AG08395 (cell line): ENCODE measurements around the gene RASA3.
"Not testable (repeated sequence)": the region's sequence is repeated elsewhere in the genome, so short reads cannot be mapped to it uniquely, and the experiment has no call there.

Experiments used
- DNase-seq: peaks from one replicate; pipeline ENCODE4 v3.0.0; 2012; ENCODE audit warnings: mixed read lengths, low spot score

Gene RASA3

DNA sequence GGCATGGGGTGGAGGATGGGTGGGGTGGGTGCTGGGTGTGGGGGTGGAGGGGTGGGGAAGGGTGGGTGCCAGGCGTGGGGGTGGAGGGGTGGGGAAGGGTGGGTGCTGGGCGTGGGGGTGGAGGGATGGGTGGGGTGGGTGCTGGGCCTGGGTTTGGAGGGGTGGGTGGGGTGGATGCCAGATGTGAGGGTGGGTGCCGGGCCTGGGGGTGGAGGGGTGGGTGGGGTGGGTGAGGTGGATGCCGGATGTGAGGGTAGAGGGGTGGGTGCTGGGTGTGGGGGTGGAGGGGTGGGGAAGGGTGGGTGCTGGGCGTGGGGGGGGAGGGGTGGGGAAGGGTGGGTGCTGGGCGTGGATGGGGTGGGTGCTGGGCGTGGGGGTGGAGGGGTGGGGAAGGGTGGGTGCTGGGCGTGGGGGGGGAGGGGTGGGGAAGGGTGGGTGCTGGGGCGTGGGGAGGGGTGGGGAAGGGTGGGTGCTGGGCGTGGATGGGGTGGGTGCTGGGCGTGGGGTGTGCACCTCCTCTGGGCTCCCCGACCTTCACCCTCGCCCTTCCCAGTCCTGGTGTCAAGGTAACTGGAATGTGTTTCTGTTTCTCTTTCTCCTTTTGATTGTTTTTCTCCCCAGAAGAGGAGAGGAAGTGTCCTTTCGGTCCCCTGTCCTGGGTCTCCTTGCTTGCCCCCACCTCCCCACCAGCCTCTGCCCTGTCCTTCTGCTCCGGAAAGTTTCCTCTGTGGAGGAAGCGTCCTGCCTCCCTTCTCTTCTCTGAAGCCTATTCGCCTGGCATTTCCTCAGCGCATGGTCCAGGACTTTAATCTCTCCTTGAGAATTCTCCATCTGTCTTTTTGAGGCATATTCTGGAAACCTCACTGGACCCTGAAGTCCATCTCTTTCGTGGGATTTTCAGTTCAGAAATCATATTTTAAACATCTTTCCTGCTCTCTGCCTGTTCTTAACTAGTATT, 23.8 kb upstream of the RASA3 start:
- no peak for DNase-seq

GRCh38 chr13:114155320-114155719, 22.9 kb upstream of the RASA3 start:
- no peak for DNase-seq

DNA sequence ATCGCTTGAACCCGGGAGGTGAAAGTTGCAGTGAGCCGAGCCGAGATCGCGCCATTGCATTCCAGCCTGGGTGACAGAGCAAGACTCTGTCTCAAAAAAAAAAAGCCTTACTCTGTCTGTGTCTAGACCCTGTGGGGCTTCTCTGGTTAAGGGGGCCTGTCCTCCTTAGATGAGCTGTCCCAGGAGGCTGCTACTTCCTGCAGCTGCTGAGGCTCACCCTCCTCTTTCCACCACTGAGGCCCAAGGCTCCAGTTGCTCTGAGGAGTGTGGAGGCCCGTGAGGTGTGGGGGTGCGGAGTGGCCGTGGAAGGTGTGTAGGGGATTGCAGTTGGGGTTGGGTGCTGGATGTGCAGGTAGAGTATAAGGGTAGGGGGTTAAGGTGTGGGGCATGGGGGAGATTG, 22.1 kb upstream of the RASA3 start:
- no peak for DNase-seq

DNA sequence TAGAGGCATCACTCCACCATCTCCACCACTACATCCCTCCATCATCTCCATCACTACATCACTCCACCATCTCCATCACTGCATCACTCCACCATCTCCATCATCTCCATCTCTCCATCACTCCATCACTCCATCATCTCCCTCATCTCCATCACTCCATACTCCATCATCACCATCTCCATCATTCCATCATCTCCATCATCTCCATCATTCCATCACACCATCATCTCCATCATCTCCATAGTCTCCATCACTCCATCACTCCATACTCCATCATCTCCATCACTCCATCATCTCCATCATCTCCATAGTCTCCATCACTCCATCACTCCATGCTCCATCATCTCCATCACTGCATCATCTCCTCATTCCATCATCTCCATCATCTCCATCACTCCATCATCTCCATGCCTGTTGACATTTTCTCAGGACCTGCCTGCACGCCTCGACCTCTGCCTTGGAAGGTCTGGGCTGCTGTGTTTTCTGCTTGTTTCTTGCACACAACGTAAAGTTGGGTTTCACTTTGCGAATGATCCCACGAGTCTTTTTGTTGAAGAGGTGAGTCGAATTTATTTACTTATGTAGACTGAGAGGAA, 21.2 kb upstream of the RASA3 start:
- DNase-seq, result no peak

DNA sequence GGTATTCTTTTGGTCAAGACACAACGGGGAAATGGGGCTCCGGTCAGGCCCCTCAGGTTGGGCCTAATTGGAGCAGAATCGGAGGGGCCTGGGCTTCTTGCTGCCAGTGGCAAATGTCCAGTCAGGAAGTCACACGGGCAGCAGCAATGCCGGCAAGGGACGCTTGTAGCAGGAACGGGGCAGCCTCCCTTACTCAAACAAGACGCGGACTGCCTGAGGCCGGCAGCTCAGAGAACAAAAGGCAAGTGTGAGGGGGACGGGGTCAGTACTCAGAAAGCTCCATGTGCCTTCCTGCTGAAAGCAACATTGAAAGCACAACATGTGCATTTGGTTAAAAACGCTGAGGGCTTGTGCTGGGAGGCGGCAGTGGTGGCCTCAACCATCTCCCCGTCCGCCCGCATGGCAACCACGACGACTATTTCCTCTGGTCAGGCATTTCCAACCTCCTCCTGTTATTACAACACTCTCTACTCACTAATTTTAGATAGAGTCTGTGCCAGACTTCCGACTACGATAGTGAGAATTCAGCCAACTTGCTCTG, 20.5 kb upstream of the RASA3 start:
- DNase-seq, result peak; percentile 79

DNA sequence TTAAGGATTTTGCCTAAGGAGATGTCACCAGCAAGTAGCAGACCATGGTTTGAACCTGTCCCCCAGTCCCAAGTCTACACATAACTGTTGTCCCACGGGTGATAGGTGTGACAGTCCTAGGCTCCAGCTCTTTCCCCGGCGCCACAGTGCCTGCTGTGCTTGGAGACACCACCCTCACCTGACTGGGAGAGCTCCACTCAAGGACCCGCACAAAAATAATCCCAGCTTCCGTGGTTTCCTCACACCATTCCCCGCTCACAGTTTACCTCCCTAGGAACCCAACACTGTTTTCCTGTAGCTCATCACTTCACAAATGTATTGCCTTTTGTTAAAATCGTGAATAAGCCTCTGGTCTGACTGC, 19.8 kb upstream of the RASA3 start:
- DNase-seq, result no peak

DNA sequence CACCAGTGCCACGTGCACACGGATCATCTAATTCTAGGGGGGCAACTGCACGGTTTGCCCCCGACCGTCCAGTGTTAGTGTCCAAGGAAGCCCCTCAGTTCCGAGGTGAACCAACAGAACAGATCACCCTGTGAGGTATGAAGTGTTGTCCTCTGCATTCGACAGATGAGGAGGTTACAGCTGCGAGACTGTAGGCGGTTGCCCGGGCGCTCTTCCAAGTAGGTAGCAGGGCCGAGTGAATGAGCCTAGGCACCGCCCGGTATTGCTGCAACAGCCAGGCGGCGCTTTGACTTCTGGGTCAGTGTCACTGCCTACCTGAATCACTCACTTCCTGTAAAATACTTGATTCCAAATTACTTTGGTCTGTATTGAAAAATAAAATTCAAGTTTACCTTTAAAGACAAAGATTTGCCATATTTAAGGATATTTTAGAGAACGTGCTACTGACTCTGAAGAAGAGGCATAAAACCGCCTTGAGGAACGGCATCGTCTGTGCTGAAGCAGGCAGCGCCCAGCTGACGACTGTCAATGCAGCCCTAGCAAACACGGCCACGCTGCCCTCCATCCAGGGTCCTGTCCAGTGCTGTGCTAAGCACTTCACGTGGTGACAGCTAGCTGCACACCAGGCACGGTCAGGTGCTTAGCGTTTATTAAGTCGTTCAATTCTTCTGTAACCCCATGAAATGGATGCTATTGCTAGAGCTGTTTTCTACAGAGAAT, 19.3 kb upstream of the RASA3 start:
- no peak for DNase-seq

- no peak for DNase-seq
Observed at GRCh38 chr13:114151031-114151430, 18.6 kb upstream of the RASA3 start.

GRCh38 chr13:114149774-114150740, 17.6 kb upstream of the RASA3 start:
- no peak for DNase-seq

DNA sequence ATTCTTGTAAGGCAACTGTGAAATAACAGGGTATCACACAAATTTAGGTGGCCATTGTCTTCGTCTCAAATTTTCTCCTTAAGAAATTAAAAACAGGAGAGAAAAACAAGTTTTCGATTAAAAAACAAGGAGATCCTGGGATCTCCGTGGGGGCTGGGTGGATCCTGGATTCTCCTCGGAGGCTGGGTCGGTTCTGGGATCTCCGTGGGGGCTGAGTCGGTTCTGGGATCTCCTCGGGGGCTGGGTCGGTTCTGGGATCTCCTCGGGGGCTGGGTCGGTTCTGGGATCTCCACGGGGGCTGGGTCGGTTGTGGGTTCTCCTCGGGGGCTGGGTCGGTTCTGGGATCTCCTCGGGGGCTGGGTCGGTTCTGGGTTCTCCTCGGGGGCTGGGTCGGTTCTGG, 16.5 kb upstream of the RASA3 start:
- DNase-seq, result not testable (repeated sequence)

DNA sequence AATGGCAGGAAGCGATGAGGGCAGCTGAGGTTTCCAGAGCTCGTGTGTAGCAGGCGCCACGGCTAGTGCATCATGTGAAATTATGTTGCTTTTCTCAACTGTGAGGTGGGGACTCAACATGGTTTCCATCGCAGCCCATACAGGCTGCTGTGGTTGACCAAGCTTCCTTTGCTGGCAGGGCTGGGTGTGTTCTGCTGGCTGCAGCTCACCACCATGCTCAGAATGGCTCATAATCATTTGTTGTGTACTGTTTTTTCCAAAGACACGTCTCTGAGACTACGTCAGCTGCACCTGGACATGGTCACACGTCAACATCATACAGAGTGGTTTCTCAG, 16.1 kb upstream of the RASA3 start:
- no peak for DNase-seq

- DNase-seq, result no peak
Observed at GRCh38 chr13:114147803-114148520, 15.5 kb upstream of the RASA3 start.

GRCh38 chr13:114146629-114147028, 14.2 kb upstream of the RASA3 start:
- no peak for DNase-seq

GRCh38 chr13:114146173-114146572, 13.8 kb upstream of the RASA3 start:
- no peak for DNase-seq

GRCh38 chr13:114145722-114146121, 13.3 kb upstream of the RASA3 start:
- DNase-seq, result no peak

- no peak for DNase-seq
Observed at GRCh38 chr13:114145256-114145655, 12.8 kb upstream of the RASA3 start.

- no peak for DNase-seq
Observed at GRCh38 chr13:114144606-114145244, 12.3 kb upstream of the RASA3 start.

GRCh38 chr13:114143806-114144605, 11.6 kb upstream of the RASA3 start:
- no peak for DNase-seq

GRCh38 chr13:114142640-114143490, 10.4 kb upstream of the RASA3 start:
- no peak for DNase-seq
